Fibroblast of lung (primary cell): ENCODE data around the gene CRYBA2. TPM values are rescaled to one million over a fixed set of nuclear protein-coding genes. Genes with fewer than 3 reads are reported as not detected.

Experiments used
- DNase-seq, 2 donors: peaks; one replicate each; pipeline versions ENCODE4 v3.0.0 to v3.0.0-alpha.2; 2010; ENCODE audit warnings: low read depth in 2 of 2
- H2AFZ ChIP-seq: 2 replicates; pipeline ENCODE4 v1.5.1; 2012; ENCODE audit warnings: low read length, control low read depth, inconsistent platforms
- H3K27ac ChIP-seq: 2 replicates; pipeline ENCODE4 v1.5.1; 2011; ENCODE audit warnings: low read length, control low read depth; ENCODE audit not compliant: insufficient read depth
- H3K27me3 ChIP-seq: 2 replicates; pipeline ENCODE4 v1.5.1; 2011; ENCODE audit warnings: mild to moderate bottlenecking, low read length; ENCODE audit not compliant: control insufficient read depth, insufficient read depth
- H3K36me3 ChIP-seq: 2 replicates; pipeline ENCODE4 v1.5.1; 2011; ENCODE audit warnings: low read length; ENCODE audit not compliant: control insufficient read depth, insufficient read depth
- H3K4me1 ChIP-seq: 2 replicates; pipeline ENCODE4 v1.5.1; 2011; ENCODE audit warnings: low read length; ENCODE audit not compliant: control insufficient read depth, insufficient read depth; ENCODE audit errors: extremely low read depth
- H3K4me2 ChIP-seq: 2 replicates; pipeline ENCODE4 v1.5.1; 2011; ENCODE audit warnings: low read length, control low read depth; ENCODE audit not compliant: insufficient read depth; ENCODE audit errors: extremely low read depth
- H3K4me3 ChIP-seq, 4 experiments: fragments of 200-600 bp in 1 of 4; sonication (generic) in 1 of 4; replicated peaks in 1 of 4; 2 replicates each; pipeline ENCODE4 v1.5.1; 2011 to 2016; ENCODE audit warnings: low read length in 4 of 4, low read depth in 3 of 4, mild to moderate bottlenecking in 3 of 4, control low read depth in 2 of 4, inconsistent platforms in 1 of 4, mixed read lengths in 1 of 4; ENCODE audit not compliant: insufficient read depth in 1 of 4; ENCODE audit errors: control extremely low read depth in 1 of 4
- H3K79me2 ChIP-seq: 2 replicates; pipeline ENCODE4 v1.5.1; 2012; ENCODE audit warnings: mild to moderate bottlenecking, low read length, inconsistent platforms; ENCODE audit not compliant: control insufficient read depth, insufficient read depth
- H3K9ac ChIP-seq: 2 replicates; pipeline ENCODE4 v1.5.1; 2011; ENCODE audit warnings: mild to moderate bottlenecking, low read length, control low read depth; ENCODE audit not compliant: insufficient read depth
- H3K9me3 ChIP-seq: 2 replicates; pipeline ENCODE4 v1.5.1; 2012; ENCODE audit warnings: low read depth, low read length; ENCODE audit not compliant: control insufficient read depth, insufficient read depth
- H4K20me1 ChIP-seq: 2 replicates; pipeline ENCODE4 v1.5.1; 2011; ENCODE audit warnings: low read length; ENCODE audit not compliant: control insufficient read depth, insufficient read depth; ENCODE audit errors: extremely low read depth
- EZH2 ChIP-seq: IDR thresholded peaks from 2 replicates; pipeline ENCODE4 v1.5.1; 2012; ENCODE audit warnings: low read length, control low read depth, mild to moderate bottlenecking; ENCODE audit errors: missing control alignments
- polyA plus RNA-seq, 2 donors: library from polyadenylated mRNA; depleted of rRNA in 1 of 2; stranded (reverse) in 1 of 2; unstranded in 1 of 2; fragments of >200 nt; gene quantifications; 2 replicates each; pipeline ENCODE4 v1.2.1, GENCODE V29; 2011 to 2012; ENCODE audit warnings: missing spikeins in 1 of 2
- total RNA-seq: library from RNA; depleted of rRNA; stranded (reverse); fragments of >200 nt; gene quantifications from 2 replicates; pipeline ENCODE4 v1.2.1, GENCODE V29; 2014
- TF ChIP-seq, protein P1 (sequence below), 2 donors: IDR thresholded peaks in 1 of 2; conservative IDR thresholded peaks in 1 of 2; 1 replicate in 1 of 2; 2 replicates in 1 of 2; pipeline ENCODE4 v1.5.1; 2011 to 2012; ENCODE audit warnings: low read length in 2 of 2, control low read depth in 1 of 2, inconsistent platforms in 1 of 2, low read depth in 1 of 2, mild to moderate bottlenecking in 1 of 2

The CRYBA2 gene
- total and polyA plus RNA-seq, 2 donors (not counting 1 experiment from before 2014, with no cell fraction given), result not detected

DNA sequence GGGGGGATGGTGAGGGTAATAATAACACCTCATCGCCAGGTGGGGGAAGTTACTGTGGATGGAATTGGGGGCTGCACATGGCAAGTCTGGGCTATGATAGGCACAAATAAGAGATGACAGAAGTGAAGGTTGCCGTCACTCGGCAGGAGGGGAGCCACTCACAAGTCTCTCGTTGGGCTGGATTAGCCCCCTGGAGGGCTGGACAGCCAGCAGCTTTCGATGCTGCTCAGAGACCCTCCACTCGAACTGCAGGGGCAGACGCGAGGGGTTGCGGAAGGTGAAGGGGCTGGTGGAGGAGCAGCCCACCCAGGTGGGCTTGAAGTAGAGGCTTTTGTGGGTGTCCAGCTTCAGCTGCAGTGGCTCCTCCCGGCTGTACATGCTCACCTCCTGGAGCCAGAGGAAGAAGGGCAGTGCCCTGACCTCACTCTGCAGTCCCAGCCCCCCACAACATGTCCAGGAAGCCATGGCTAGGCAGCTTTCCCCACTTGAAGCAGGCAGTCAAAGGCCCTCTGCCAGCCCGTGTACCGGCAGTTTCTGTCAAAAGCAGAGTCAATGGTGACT lies 29.9 kb upstream of the CRYBA2 start:
- H3K36me3 ChIP-seq, result no peaks in the 10 kb centered on the region
- peaks cover 13% of the 10 kb centered on the region for H3K27me3 ChIP-seq
- H2AFZ ChIP-seq, result no peak overlapping the region
- H3K4me3 ChIP-seq, result no peak overlapping the region
- no peak overlapping the region for H3K9ac ChIP-seq
- H4K20me1 ChIP-seq, result no peaks in the 10 kb centered on the region
- H3K9me3 ChIP-seq, result no peaks in the 10 kb centered on the region
- no peak for DNase-seq
- TF ChIP-seq, protein P1, sequence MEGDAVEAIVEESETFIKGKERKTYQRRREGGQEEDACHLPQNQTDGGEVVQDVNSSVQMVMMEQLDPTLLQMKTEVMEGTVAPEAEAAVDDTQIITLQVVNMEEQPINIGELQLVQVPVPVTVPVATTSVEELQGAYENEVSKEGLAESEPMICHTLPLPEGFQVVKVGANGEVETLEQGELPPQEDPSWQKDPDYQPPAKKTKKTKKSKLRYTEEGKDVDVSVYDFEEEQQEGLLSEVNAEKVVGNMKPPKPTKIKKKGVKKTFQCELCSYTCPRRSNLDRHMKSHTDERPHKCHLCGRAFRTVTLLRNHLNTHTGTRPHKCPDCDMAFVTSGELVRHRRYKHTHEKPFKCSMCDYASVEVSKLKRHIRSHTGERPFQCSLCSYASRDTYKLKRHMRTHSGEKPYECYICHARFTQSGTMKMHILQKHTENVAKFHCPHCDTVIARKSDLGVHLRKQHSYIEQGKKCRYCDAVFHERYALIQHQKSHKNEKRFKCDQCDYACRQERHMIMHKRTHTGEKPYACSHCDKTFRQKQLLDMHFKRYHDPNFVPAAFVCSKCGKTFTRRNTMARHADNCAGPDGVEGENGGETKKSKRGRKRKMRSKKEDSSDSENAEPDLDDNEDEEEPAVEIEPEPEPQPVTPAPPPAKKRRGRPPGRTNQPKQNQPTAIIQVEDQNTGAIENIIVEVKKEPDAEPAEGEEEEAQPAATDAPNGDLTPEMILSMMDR (conservative IDR thresholded peaks at IDR 0.05 in 1 of 2, IDR thresholded peaks at IDR 0.05 in 1 of 2; ENCODE audit: low read depth in 1 of 2, low read length in 2 of 2), result no peak
- TF ChIP-seq EZH2, result no peak
- no peak overlapping the region for H3K4me2 ChIP-seq
- H3K4me1 ChIP-seq, result no peaks in the 10 kb centered on the region
- no peak overlapping the region for H3K27ac ChIP-seq
- no peaks in the 10 kb centered on the region for H3K79me2 ChIP-seq

DNA sequence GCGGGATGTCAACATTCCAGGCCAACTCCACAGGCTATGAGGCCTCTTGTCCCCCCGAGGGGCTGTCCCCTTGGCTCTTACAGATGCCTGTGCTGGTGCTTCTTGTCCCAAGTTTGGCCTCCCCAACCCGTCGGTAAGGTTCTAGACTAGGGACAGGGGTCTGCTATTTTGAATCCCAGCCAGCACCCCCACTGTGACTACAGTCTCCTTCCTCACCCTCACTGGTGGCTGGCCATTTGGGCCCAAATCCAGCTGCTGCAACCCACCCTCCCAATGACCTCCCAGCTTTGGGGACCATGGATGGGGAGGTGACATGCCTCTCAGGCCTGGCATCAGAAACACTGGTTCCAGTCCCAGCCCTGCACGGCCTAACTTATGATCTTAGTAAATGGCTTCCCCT lies 29.4 kb upstream of the CRYBA2 start:
- no peak for DNase-seq
- H3K4me2 ChIP-seq, result no peak overlapping the region

GRCh38 chr2:219022041-219022440 lies 28.8 kb upstream of the CRYBA2 start:
- Histone ChIP-seq H3K9ac (no peak overlapping the region), H3K4me2 (no peak overlapping the region), H3K4me1 (no peaks in the 10 kb centered on the region), H3K79me2 (no peaks in the 10 kb centered on the region), H2AFZ (no peak overlapping the region), H3K27me3 (peaks cover 18% of the 10 kb centered on the region), H3K36me3 (no peaks in the 10 kb centered on the region), H3K4me3 (no peak overlapping the region), H3K9me3 (no peaks in the 10 kb centered on the region), H3K27ac (no peak overlapping the region), H4K20me1 (no peaks in the 10 kb centered on the region)
- DNase-seq, result no peak
- TF ChIP-seq, protein P1 (conservative IDR thresholded peaks at IDR 0.05 in 1 of 2, IDR thresholded peaks at IDR 0.05 in 1 of 2; ENCODE audit: low read depth in 1 of 2, low read length in 2 of 2), result no peak
- TF ChIP-seq EZH2, result no peak

More for the DNA sequence above, 29.4 kb upstream of the CRYBA2 start:
- Histone ChIP-seq H3K4me1 (no peaks in the 10 kb centered on the region), H3K9ac (no peak overlapping the region), H3K27ac (no peak overlapping the region), H2AFZ (no peak overlapping the region), H4K20me1 (no peaks in the 10 kb centered on the region), H3K27me3 (peaks cover 18% of the 10 kb centered on the region), H3K9me3 (no peaks in the 10 kb centered on the region), H3K4me3 (no peak overlapping the region), H3K36me3 (no peaks in the 10 kb centered on the region), H3K79me2 (no peaks in the 10 kb centered on the region)
- no peak for TF ChIP-seq EZH2
- TF ChIP-seq, protein P1 (conservative IDR thresholded peaks at IDR 0.05 in 1 of 2, IDR thresholded peaks at IDR 0.05 in 1 of 2; ENCODE audit: low read depth in 1 of 2, low read length in 2 of 2), result no peak
